CD14-positive monocyte (primary cell): ENCODE results near the gene APH1B. TPM values are rescaled to one million over a fixed set of nuclear protein-coding genes. Genes with fewer than 3 reads are reported as not detected.

Experiments used
- DNase-seq, 3 donors: peaks; one replicate each; pipeline ENCODE4 v3.0.0-alpha.2; 2011 to 2022
- H2AFZ ChIP-seq: 2 replicates; pipeline ENCODE4 v1.6.0; 2012; ENCODE audit warnings: mild to moderate bottlenecking, low read depth, low read length, inconsistent platforms; ENCODE audit not compliant: insufficient read depth, poor library complexity, severe bottlenecking
- H3K27ac ChIP-seq, 2 donors: 1 replicate in 1 of 2; 2 replicates in 1 of 2; pipeline ENCODE4 v1.5.1; 2012 to 2013; ENCODE audit warnings: low read length in 2 of 2, control low read depth in 1 of 2, inconsistent platforms in 1 of 2, low read depth in 1 of 2, mild to moderate bottlenecking in 1 of 2
- H3K27me3 ChIP-seq, 2 donors: one replicate each; pipeline versions ENCODE4 v1.6.0 to v1.6.1; 2011 to 2013; ENCODE audit warnings: low read length in 2 of 2; ENCODE audit not compliant: control insufficient read depth in 2 of 2, insufficient read depth in 2 of 2
- H3K36me3 ChIP-seq, 2 donors: replicated peaks in 1 of 2; 1 replicate in 1 of 2; 2 replicates in 1 of 2; pipeline versions ENCODE4 v1.5.1 to v1.6.1; 2012 to 2013; ENCODE audit warnings: low read length in 2 of 2, control low read depth in 1 of 2, inconsistent platforms in 1 of 2, mild to moderate bottlenecking in 1 of 2; ENCODE audit not compliant: insufficient read depth in 2 of 2, control insufficient read depth in 1 of 2
- H3K4me1 ChIP-seq, 2 donors: 1 replicate in 1 of 2; 2 replicates in 1 of 2; pipeline versions ENCODE4 v1.5.1 to v1.6.1; 2012 to 2013; ENCODE audit warnings: low read length in 2 of 2, control low read depth in 1 of 2, inconsistent platforms in 1 of 2, mild to moderate bottlenecking in 1 of 2, moderate library complexity in 1 of 2; ENCODE audit not compliant: insufficient read depth in 2 of 2, control insufficient read depth in 1 of 2
- H3K4me2 ChIP-seq: replicated peaks from 2 replicates; pipeline ENCODE3; 2012; ENCODE audit warnings: low read length, moderate library complexity, mild to moderate bottlenecking; ENCODE audit not compliant: poor library complexity, severe bottlenecking; ENCODE audit errors: extremely low read depth
- H3K4me3 ChIP-seq, 3 experiments: fragments of 200-600 bp in 1 of 3; sonication (generic) in 1 of 3; replicated peaks in 1 of 3; 1 replicate in 2 of 3; 2 replicates in 1 of 3; pipeline ENCODE4 v1.5.1; 2011 to 2013; ENCODE audit warnings: low read length in 3 of 3, mild to moderate bottlenecking in 3 of 3, control low read depth in 2 of 3, low read depth in 2 of 3, inconsistent platforms in 1 of 3, moderate library complexity in 1 of 3
- H3K79me2 ChIP-seq: 2 replicates; pipeline ENCODE4 v1.6.0; 2012; ENCODE audit warnings: mild to moderate bottlenecking, control low read depth, inconsistent platforms, low read length, moderate library complexity; ENCODE audit not compliant: insufficient read depth
- H3K9ac ChIP-seq: 2 replicates; pipeline ENCODE4 v1.6.0; 2017; ENCODE audit warnings: low read length, mild to moderate bottlenecking; ENCODE audit not compliant: insufficient read depth, poor library complexity, severe bottlenecking
- H3K9me3 ChIP-seq, 2 donors: replicated peaks in 1 of 2; 1 replicate in 1 of 2; 2 replicates in 1 of 2; pipeline versions ENCODE4 v1.5.1 to v1.6.1; 2012 to 2013; ENCODE audit warnings: low read length in 2 of 2, control low read depth in 1 of 2; ENCODE audit not compliant: control insufficient read depth in 1 of 2, insufficient read depth in 1 of 2
- H4K20me1 ChIP-seq: 2 replicates; pipeline ENCODE4 v1.6.0; 2012; ENCODE audit warnings: mild to moderate bottlenecking, low read length, control low read depth, moderate library complexity; ENCODE audit not compliant: insufficient read depth
- H3K27ac Mint-ChIP-seq, 7 donors: one replicate each; pipeline ENCODE4 v1.8.0; 2020; ENCODE audit warnings: mild to moderate bottlenecking in 7 of 7, mixed read lengths in 7 of 7, moderate library complexity in 6 of 7, inconsistent platforms in 2 of 7
- H3K27me3 Mint-ChIP-seq, 3 donors: one replicate each; pipeline ENCODE4 v1.8.0; 2021 to 2022; ENCODE audit warnings: low read depth in 3 of 3, mild to moderate bottlenecking in 3 of 3, mixed read lengths in 3 of 3, moderate library complexity in 3 of 3, inconsistent platforms in 1 of 3
- H3K36me3 Mint-ChIP-seq, 2 donors: one replicate each; pipeline ENCODE4 v1.8.0; 2020; ENCODE audit warnings: mixed read lengths in 2 of 2, inconsistent platforms in 1 of 2, mild to moderate bottlenecking in 1 of 2
- H3K4me1 Mint-ChIP-seq: one replicate; pipeline ENCODE4 v1.8.0; 2020; ENCODE audit warnings: mild to moderate bottlenecking, mixed read lengths
- H3K4me3 Mint-ChIP-seq, 2 donors: one replicate each; pipeline ENCODE4 v1.8.0; 2020; ENCODE audit warnings: mild to moderate bottlenecking in 2 of 2, mixed read lengths in 2 of 2, moderate library complexity in 1 of 2
- H3K9me3 Mint-ChIP-seq, 7 donors: one replicate each; pipeline ENCODE4 v1.8.0; 2020 to 2022; ENCODE audit warnings: mixed read lengths in 7 of 7, mild to moderate bottlenecking in 6 of 7, moderate library complexity in 6 of 7, inconsistent platforms in 2 of 7
- CTCF ChIP-seq: fragments of 200-600 bp; IDR thresholded peaks from one replicate; pipeline ENCODE4 v1.8.0; 2022; ENCODE audit warnings: antibody characterized with exemption, mild to moderate bottlenecking
- WGBS: methylation state at CpG from one replicate; pipeline ENCODE4 v1.1.5; 2013; ENCODE audit warnings: missing lambda C conversion rate; ENCODE audit not compliant: insufficient coverage; 5-methylcytosine and 5-hydroxymethylcytosine counted together
- intact Hi-C, 2 donors: fragments of 100-400 bp; cut with micrococcal nuclease; formaldehyde crosslinking; loops; one replicate each; pipeline versions ENCODE4 v1.15.0 to v1.15.1; 2023
- polyA plus RNA-seq, 3 donors: library from polyadenylated mRNA; depleted of rRNA in 1 of 3; unstranded in 2 of 3; stranded (reverse) in 1 of 3; fragments of 300-500 nt in 2 of 3; fragments of >200 nt in 1 of 3; fragmentation: Illumina TruSeq in 2 of 3; gene quantifications; 1 replicate in 2 of 3; 2 replicates in 1 of 3; pipeline ENCODE4 v1.2.3, GENCODE V29; 2012 to 2021

The APH1B gene
- polyA plus RNA-seq, 3 donors = 13.6 to 57.1 (median 54.8) TPM

DNA sequence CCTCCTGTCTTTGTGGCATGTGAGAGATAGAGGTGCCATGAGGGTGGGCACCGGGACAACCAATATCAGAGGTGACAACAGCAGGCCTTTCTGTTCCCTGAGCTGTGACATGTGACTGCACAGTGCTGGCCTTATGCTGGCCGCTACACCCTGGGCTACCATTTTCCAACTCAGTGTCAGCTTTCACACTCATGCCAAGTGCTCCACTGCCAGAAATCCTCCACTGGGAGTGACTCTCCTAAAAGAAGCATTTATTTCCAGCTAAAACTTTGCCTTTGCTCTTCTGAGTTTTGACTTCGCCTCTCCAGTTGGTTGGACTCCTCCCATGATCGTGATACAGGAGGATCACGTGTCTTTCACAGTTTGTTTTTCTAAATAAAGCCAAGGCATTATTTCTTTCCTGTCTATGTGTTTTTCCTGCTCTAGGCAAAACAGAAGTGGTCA lies 72.8 kb downstream of the APH1B start:
- no peak overlapping the region for H3K9ac ChIP-seq
- H2AFZ ChIP-seq = no peak overlapping the region
- no peaks in the 10 kb centered on the region for H3K36me3 ChIP-seq
- H3K27me3 ChIP-seq = no peaks in the 10 kb centered on the region
- no peak overlapping the region for H3K4me3 ChIP-seq
- H3K4me2 ChIP-seq = no peak overlapping the region
- DNase-seq = no peak
- H3K36me3 Mint-ChIP-seq = no peaks in the 10 kb centered on the region
- TF ChIP-seq CTCF = no peak
- no peak overlapping the region for H3K27ac ChIP-seq
- peaks cover 8 to 9% of the 10 kb centered on the region in 2 donors for H3K4me1 ChIP-seq
- H3K4me1 Mint-ChIP-seq = peaks cover 8% of the 10 kb centered on the region
- 85% methylated on average over 5 of the region's 5 CpGs for WGBS
- H3K79me2 ChIP-seq = no peaks in the 10 kb centered on the region
- intact Hi-C loops = no loop called here
- H4K20me1 ChIP-seq = no peaks in the 10 kb centered on the region
- no peaks in the 10 kb centered on the region for H3K9me3 ChIP-seq
- H3K27me3 Mint-ChIP-seq = peaks cover 0 to 2% (median 0%) of the 10 kb centered on the region in 3 donors
- H3K9me3 Mint-ChIP-seq = no peaks in the 10 kb centered on the region
- no peak overlapping the region for H3K27ac Mint-ChIP-seq
- H3K4me3 Mint-ChIP-seq = no peak overlapping the region

DNA sequence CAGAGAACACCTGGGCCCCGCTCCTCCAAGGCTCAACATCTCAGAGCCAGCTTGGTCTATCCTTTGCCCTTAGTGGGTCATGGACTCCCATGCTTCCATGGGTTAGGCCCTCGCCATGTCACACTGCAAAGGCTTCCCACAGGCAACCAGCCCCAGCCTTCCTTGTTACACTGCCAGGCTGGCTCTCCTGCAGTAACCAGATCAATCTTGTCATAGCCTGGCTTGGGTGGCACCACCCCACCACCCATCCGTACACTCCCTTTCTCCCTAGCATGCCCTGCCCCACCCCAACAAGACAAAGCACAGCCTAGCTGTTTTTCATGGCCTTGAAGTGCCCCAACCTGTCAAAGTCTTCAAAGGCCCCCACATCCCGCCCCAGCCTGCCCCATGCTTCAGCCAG lies 73.8 kb downstream of the APH1B start:
- Mint-ChIP-seq H3K36me3 (no peaks in the 10 kb centered on the region), H3K9me3 (no peaks in the 10 kb centered on the region), H3K27ac (no peak overlapping the region), H3K4me1 (peaks cover 8% of the 10 kb centered on the region), H3K27me3 (peaks cover 0 to under 1% (median 0%) of the 10 kb centered on the region in 3 donors), H3K4me3 (no peak overlapping the region)
- Histone ChIP-seq H3K36me3 (no peaks in the 10 kb centered on the region), H3K27ac (no peak overlapping the region), H4K20me1 (no peaks in the 10 kb centered on the region), H3K4me1 (peaks cover 8 to 9% of the 10 kb centered on the region in 2 donors), H3K9me3 (no peaks in the 10 kb centered on the region), H2AFZ (no peak overlapping the region), H3K79me2 (no peaks in the 10 kb centered on the region), H3K4me3 (no peak overlapping the region), H3K9ac (no peak overlapping the region), H3K27me3 (no peaks in the 10 kb centered on the region), H3K4me2 (no peak overlapping the region)
- no peak for TF ChIP-seq CTCF
- 92% methylated on average over 4 of the region's 4 CpGs for WGBS
- intact Hi-C loops = no loop called here
- DNase-seq = no peak
